GM12864 (cell line): Measurements from ENCODE around the gene IMP4.

Source experiments
- DNase-seq: peaks from one replicate; pipeline ENCODE4 v3.0.0-alpha.2; 2011; ENCODE audit warnings: low read depth
- H3K4me3 ChIP-seq: 2 replicates; pipeline ENCODE4 v1.5.1; 2011; ENCODE audit warnings: mild to moderate bottlenecking, low read depth, low read length, control low read depth
- CTCF ChIP-seq: IDR thresholded peaks from 2 replicates; pipeline ENCODE4 v1.5.1; 2011; ENCODE audit warnings: low read depth, mild to moderate bottlenecking, moderate library complexity, low read length, control low read depth, inconsistent platforms; ENCODE audit errors: missing control alignments

The IMP4 gene

GRCh38 chr2:130368786-130369185, 26.1 kb downstream of the IMP4 start:
- TF ChIP-seq CTCF, result no peak
- no peak for DNase-seq

GRCh38 chr2:130369311-130369964, 26.7 kb downstream of the IMP4 start:
- H3K4me3 ChIP-seq, result no peak overlapping the region
- TF ChIP-seq CTCF, result no peak
- DNase-seq, result no peak

More at GRCh38 chr2:130368786-130369185, 26.1 kb downstream of the IMP4 start:
- H3K4me3 ChIP-seq, result no peak overlapping the region

- TF ChIP-seq CTCF, result no peak
- no peak overlapping the region for H3K4me3 ChIP-seq
Observed at GRCh38 chr2:130369965-130370341, 27.3 kb downstream of the IMP4 start.

GRCh38 chr2:130370490-130370889, 27.8 kb downstream of the IMP4 start:
- no peak for DNase-seq

More at GRCh38 chr2:130369965-130370341, 27.3 kb downstream of the IMP4 start:
- DNase-seq, result no peak

GRCh38 chr2:130371723-130372054, 29.0 kb downstream of the IMP4 start:
- DNase-seq, result peak; percentile 59
- H3K4me3 ChIP-seq, result peak overlapping the region; percentile 93
- no peak for TF ChIP-seq CTCF

More at GRCh38 chr2:130370490-130370889, 27.8 kb downstream of the IMP4 start:
- TF ChIP-seq CTCF, result no peak
- H3K4me3 ChIP-seq, result no peak overlapping the region; the same call in 1 of the 2 replicates

- TF ChIP-seq CTCF, result peak; percentile 81
- peak; percentile 48 for DNase-seq
- H3K4me3 ChIP-seq, result peak overlapping the region; percentile 93
Observed at GRCh38 chr2:130372055-130372832, 29.5 kb downstream of the IMP4 start.
